DMS53 (cell line): Measurements from ENCODE around the gene VWA3B.
"Not testable (repeated sequence)": the region's sequence is repeated elsewhere in the genome, so short reads cannot be mapped to it uniquely, and the experiment has no call there.

Experiments
- DNase-seq: peaks from one replicate; lab custom pipeline; 2025; lab: John Stamatoyannopoulos, UW

VWA3B gene

GRCh38 chr2:98299211-98299905 lies 212.4 kb downstream of the VWA3B start:
- DNase-seq: no peak

- DNase-seq: no peak
Measured at GRCh38 chr2:98300141-98300874, 213.3 kb downstream of the VWA3B start.

- no peak for DNase-seq
Measured at GRCh38 chr2:98301469-98301868, 214.5 kb downstream of the VWA3B start.

GRCh38 chr2:98307131-98307696 lies 220.2 kb downstream of the VWA3B start:
- DNase-seq: not testable (repeated sequence)

GRCh38 chr2:98308068-98308467 lies 221.1 kb downstream of the VWA3B start:
- peak; percentile 89 for DNase-seq

- peak; percentile 98 for DNase-seq
Measured at GRCh38 chr2:98308532-98308931, 221.6 kb downstream of the VWA3B start.

GRCh38 chr2:98309580-98309979 lies 222.6 kb downstream of the VWA3B start:
- DNase-seq: no peak

GRCh38 chr2:98310010-98310409 lies 223.0 kb downstream of the VWA3B start:
- no peak for DNase-seq

GRCh38 chr2:98311090-98311489 lies 224.1 kb downstream of the VWA3B start:
- DNase-seq: no peak

GRCh38 chr2:98311771-98312545 lies 225.0 kb downstream of the VWA3B start:
- no peak for DNase-seq

- DNase-seq: no peak
Measured at GRCh38 chr2:98313492-98314250, 226.7 kb downstream of the VWA3B start.

GRCh38 chr2:98314251-98314650 lies 227.3 kb downstream of the VWA3B start:
- no peak for DNase-seq

- no peak for DNase-seq
Measured at GRCh38 chr2:98315957-98316356, 229.0 kb downstream of the VWA3B start.

- DNase-seq: no peak
Measured at GRCh38 chr2:98317214-98317613, 230.2 kb downstream of the VWA3B start.

GRCh38 chr2:98320171-98320570 lies 233.2 kb downstream of the VWA3B start:
- not testable (repeated sequence) for DNase-seq

- no peak for DNase-seq
Measured at GRCh38 chr2:98324181-98324580, 237.2 kb downstream of the VWA3B start.

- no peak for DNase-seq
Measured at GRCh38 chr2:98327776-98328175, 240.8 kb downstream of the VWA3B start.

- no peak for DNase-seq
Measured at GRCh38 chr2:98329549-98329948, 242.6 kb downstream of the VWA3B start.

GRCh38 chr2:98332989-98333388 lies 246.0 kb downstream of the VWA3B start:
- DNase-seq: no peak

GRCh38 chr2:98333922-98334321 lies 247.0 kb downstream of the VWA3B start:
- DNase-seq: no peak

GRCh38 chr2:98334439-98335078 lies 247.6 kb downstream of the VWA3B start:
- peak; percentile 65 for DNase-seq
